Calu3 (cell line): ENCODE measurements around the gene SKAP1. TPM values are rescaled to one million over a fixed set of nuclear protein-coding genes. Genes with fewer than 3 reads are reported as not detected.

Source experiments
- BruUV-seq: library from RNA; stranded (reverse); fragments of 400-500 nt; replicated peaks from 2 replicates; lab custom pipeline; 2021; lab: Mats Ljungman, UMichigan
- CTCF ChIA-PET: fragments of 300-600 bp; sonication (Branson Sonifier 250); formaldehyde crosslinking; loops from one replicate; lab custom pipeline; 2022; ENCODE audit warnings: antibody characterized with exemption; lab: Charles Lee
- DNase-seq: peaks from one replicate; pipeline ENCODE4 v3.0.0; 2022
- H3K27ac Mint-ChIP-seq: one replicate; pipeline ENCODE4 v1.8.0; 2022; ENCODE audit warnings: mixed read lengths; ENCODE audit not compliant: unreplicated experiment
- H3K27me3 Mint-ChIP-seq: one replicate; pipeline ENCODE4 v1.8.0; 2022; ENCODE audit warnings: mixed read lengths; ENCODE audit not compliant: unreplicated experiment
- H3K36me3 Mint-ChIP-seq: one replicate; pipeline ENCODE4 v1.8.0; 2022; ENCODE audit warnings: mild to moderate bottlenecking, moderate library complexity, mixed read lengths; ENCODE audit not compliant: insufficient read depth, unreplicated experiment
- H3K4me1 Mint-ChIP-seq: one replicate; pipeline ENCODE4 v1.8.0; 2022; ENCODE audit warnings: mild to moderate bottlenecking, low read depth, mixed read lengths; ENCODE audit not compliant: unreplicated experiment
- H3K4me3 Mint-ChIP-seq: one replicate; pipeline ENCODE4 v1.8.0; 2022; ENCODE audit warnings: mild to moderate bottlenecking, low read depth, moderate library complexity, mixed read lengths; ENCODE audit not compliant: unreplicated experiment
- H3K9me3 Mint-ChIP-seq: one replicate; pipeline ENCODE4 v1.8.0; 2022; ENCODE audit warnings: low read depth, mixed read lengths; ENCODE audit not compliant: unreplicated experiment
- intact Hi-C: fragments of 100-400 bp; cut with micrococcal nuclease; formaldehyde crosslinking; loops from one replicate; pipeline ENCODE4 v1.10.0; 2022; ENCODE audit not compliant: unreplicated experiment
- total RNA-seq: library from RNA; stranded (reverse); gene quantifications from 2 replicates; pipeline ENCODE4 v1.2.3, GENCODE V29; 2022
- TF ChIP-seq, protein P1 (sequence below): fragments of 200-600 bp; IDR thresholded peaks from one replicate; pipeline ENCODE4 v1.8.0; 2022; ENCODE audit warnings: antibody characterized with exemption; ENCODE audit not compliant: unreplicated experiment

SKAP1 gene
- total RNA-seq, 1 experiment from 2014 or later: 4.4 TPM

DNA sequence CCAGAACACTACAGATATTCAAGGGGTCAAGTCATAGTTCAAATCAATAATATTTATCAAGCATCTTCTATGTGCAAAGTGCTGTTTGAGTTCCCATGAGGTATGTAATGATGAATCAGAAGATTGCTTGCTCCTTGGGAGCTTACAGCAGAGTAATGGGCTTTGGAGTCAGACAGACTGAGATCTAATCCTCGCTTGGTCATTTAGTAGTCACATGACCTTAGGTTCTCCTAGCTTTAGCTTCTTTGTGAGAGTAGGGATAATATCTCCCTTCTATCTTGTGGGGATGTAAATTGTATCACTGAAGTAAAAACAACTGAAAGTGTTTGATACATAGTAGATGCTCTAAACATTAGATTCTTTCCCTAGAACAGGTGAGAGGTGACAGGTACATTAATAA lies 292.4 kb downstream of the SKAP1 start:
- H3K36me3 Mint-ChIP-seq: no peaks in the 10 kb centered on the region
- H3K4me3 Mint-ChIP-seq: no peak overlapping the region
- CTCF ChIA-PET: interaction anchor here (1.0 kb wide), 1 partner anchor 112 kb away, joined by 5 read pairs; no protein-coding TSS in a partner anchor
- no peaks in the 10 kb centered on the region for H3K9me3 Mint-ChIP-seq
- no peak for DNase-seq
- BruUV-seq: no TSS peak
- peaks cover 14% of the 10 kb centered on the region for H3K27me3 Mint-ChIP-seq
- TF ChIP-seq, protein P1, sequence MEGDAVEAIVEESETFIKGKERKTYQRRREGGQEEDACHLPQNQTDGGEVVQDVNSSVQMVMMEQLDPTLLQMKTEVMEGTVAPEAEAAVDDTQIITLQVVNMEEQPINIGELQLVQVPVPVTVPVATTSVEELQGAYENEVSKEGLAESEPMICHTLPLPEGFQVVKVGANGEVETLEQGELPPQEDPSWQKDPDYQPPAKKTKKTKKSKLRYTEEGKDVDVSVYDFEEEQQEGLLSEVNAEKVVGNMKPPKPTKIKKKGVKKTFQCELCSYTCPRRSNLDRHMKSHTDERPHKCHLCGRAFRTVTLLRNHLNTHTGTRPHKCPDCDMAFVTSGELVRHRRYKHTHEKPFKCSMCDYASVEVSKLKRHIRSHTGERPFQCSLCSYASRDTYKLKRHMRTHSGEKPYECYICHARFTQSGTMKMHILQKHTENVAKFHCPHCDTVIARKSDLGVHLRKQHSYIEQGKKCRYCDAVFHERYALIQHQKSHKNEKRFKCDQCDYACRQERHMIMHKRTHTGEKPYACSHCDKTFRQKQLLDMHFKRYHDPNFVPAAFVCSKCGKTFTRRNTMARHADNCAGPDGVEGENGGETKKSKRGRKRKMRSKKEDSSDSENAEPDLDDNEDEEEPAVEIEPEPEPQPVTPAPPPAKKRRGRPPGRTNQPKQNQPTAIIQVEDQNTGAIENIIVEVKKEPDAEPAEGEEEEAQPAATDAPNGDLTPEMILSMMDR: no peak
- no peaks in the 10 kb centered on the region for H3K4me1 Mint-ChIP-seq
- H3K27ac Mint-ChIP-seq: no peak overlapping the region
- intact Hi-C loops: no loop called here

DNA sequence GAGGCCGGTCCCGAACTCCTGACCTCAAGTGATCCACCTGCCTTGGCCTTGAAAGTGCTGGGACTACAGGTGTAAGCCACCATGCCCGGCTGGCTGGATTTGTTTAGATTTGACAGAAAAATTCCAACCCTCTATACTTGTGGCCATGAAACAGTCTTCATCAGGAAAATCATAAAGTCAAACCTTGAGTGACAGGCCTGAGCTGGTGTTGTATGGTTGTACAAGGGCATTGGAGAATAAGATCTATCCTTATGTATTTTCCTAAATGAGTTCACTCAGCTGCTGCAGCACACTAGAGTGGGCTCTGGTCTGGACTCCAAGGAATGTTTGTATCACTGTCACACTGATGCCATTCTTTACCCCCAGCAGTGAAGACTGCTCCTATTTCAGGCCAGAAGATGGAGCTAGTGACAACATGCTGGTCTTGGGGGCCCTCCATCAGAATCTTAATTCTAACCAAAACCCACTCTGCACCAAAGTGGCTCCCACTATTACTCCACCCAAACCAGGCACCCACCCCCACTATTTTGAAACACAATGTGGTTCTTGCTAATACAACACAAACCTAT lies 295.0 kb downstream of the SKAP1 start:
- TF ChIP-seq, protein P1: no peak
- Mint-ChIP-seq H3K4me1 (no peaks in the 10 kb centered on the region), H3K27me3 (peaks cover 6% of the 10 kb centered on the region), H3K4me3 (no peak overlapping the region), H3K36me3 (no peaks in the 10 kb centered on the region), H3K27ac (no peak overlapping the region), H3K9me3 (no peaks in the 10 kb centered on the region)
- intact Hi-C loops: no loop called here
- no peak for DNase-seq
- BruUV-seq: no TSS peak
- CTCF ChIA-PET: interaction anchor here (0.6 to 1.0 kb wide), 2 partner anchors 110 to 479 kb away, joined by 3 read pairs; no protein-coding TSS in a partner anchor

DNA sequence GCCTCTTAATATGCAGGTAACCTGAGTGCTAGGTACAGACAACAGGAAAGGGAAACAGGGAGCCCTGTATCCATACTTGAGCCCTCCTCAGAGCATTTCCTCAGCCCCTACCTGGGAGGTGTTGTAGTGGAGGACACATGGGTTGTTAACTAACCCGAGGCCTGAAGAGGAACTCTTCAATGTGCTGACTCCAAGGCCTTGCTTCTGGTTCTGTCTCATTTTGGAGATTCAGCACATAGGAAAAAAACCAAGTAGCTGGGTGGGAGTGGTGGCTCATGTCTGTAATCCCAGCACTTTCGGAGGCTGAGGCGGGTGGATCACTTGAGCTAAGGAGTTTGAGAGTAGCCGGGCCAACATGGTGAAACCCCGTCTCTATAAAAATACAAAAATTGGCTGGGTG lies 297.6 kb downstream of the SKAP1 start:
- Mint-ChIP-seq H3K27me3 (no peaks in the 10 kb centered on the region), H3K27ac (no peak overlapping the region), H3K4me1 (peaks cover 4% of the 10 kb centered on the region), H3K4me3 (no peak overlapping the region), H3K9me3 (no peaks in the 10 kb centered on the region), H3K36me3 (peaks cover 1% of the 10 kb centered on the region)
- CTCF ChIA-PET: interaction anchor here (2.0 kb wide), 1 partner anchor 107 kb away, joined by 17 read pairs; no protein-coding TSS in a partner anchor
- TF ChIP-seq, protein P1: no peak
- no peak for DNase-seq
- intact Hi-C loops: no loop called here
- BruUV-seq: no TSS peak

DNA sequence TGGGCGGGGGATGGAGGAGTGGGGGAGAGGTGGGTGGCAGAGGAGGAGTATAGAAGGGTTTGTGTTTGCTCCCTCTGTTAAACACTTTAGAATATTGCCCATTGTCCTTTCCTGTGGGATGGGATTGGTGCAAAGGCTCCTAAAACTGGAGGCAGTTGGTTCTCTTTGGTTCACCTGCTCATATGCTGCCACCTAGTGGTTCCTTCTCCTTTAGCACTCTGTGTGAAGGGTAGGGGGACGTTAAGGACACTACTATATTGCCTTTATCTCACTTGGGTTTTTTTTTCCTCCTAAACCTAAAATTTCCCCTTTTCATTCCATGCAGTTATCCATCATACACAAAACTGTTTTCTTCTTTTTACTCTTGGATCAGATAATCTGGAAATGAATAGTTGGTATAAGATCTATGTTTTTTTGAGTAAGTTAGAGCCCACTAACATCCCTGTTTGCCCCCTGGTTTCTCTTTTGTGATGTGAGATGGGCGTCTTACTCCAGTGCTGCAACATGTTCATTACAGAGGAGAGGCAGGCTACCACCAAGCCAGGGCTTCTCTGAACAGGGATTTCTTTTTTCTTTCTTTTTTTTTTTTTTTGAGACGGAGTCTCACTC lies 298.7 kb downstream of the SKAP1 start:
- Mint-ChIP-seq H3K27ac (no peak overlapping the region), H3K36me3 (peaks cover 12% of the 10 kb centered on the region), H3K4me3 (no peak overlapping the region), H3K27me3 (no peaks in the 10 kb centered on the region), H3K4me1 (peaks cover 15% of the 10 kb centered on the region), H3K9me3 (no peaks in the 10 kb centered on the region)
- CTCF ChIA-PET: interaction anchor here (0.5 to 2.0 kb wide), 17 partner anchors 9 to 551 kb away, joined by 3 to 30 read pairs (median 5); partner anchors contain the start of genes CDK5RAP3, NFE2L1 and SNX11
- TF ChIP-seq, protein P1: peak; percentile 92
- peak; percentile 85 for DNase-seq
- intact Hi-C loops: loop anchor here (1.0 kb wide), 2 partner anchors 51 to 105 kb away; no protein-coding TSS in a partner anchor
- no TSS peak for BruUV-seq
